Measurements from ENCODE around the gene EIF1AD.
A peak's percentile ranks its signal among the peaks of the same experiment; 100 is the strongest.
"Not testable (repeated sequence)": the region's sequence is repeated elsewhere in the genome, so short reads cannot be mapped to it uniquely, and the experiment has no call there.

EIF1AD gene, protein sequence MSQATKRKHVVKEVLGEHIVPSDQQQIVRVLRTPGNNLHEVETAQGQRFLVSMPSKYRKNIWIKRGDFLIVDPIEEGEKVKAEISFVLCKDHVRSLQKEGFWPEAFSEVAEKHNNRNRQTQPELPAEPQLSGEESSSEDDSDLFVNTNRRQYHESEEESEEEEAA

DNA sequence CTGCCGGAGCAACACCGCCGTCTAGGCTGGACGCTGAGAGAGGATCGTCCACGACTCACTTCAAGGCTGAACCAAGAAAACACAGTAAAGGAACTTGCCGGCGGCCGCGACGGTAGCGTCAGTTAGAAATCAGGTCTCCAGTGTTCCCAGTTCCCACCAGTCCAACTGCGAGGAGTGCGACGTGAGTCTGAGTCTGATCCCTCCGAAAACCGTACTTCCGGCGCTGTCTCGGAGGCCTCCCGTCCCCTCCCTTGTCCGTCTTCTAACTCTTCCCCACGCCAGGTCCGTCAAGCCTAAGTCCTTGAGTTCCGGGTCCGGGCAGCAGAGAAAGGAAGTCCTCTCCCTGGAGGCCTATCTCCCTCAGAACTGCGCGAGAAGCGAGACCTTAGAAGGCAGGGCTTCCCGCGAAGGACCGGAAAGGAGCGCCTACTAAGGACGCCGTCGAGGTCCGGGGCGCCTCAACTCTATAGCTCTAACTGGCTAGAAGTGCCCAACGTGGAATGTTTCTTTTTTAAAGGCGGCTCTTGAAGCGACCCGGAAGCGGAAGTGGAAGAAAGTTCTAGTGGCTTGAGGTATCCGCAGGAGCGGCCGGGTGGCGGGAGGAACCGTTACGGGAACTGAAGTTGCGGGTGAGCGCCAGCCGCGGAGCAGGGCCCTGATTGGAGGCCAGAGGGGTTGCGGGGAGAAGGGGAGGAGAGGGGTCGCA is at the start of gene EIF1AD, which contains the start of gene BANF1:
EIF1AD (minus strand) TSS at position 216 of the 706 bp plus-strand sequence. CDS start 1,768 bp downstream, outside the sequence.
BANF1 (plus strand) TSS at position 562 of the 706 bp plus-strand sequence. CDS start 748 bp downstream, outside the sequence.
- DNase-seq (ENCODE audit: low spot score) = peak; percentile 89

DNA sequence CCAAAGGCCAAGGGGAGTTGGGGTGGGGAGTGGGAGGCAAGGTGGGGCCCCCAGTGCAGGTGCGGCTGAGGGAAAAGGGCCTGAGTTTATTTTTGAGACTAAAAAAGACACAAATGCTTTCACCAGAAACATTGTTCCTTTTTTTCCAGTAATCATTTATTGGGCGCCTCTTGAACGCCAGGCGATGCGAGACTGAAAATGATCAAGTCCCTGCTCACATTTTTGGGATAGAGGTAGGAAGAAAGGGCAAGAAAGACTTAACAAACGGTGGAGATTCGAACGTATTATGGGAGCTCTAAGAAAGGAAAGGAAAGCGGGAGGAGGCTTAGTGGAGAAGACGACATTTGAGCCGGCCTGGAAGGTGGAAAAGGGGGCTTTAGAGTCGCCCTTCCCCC is 49.4 kb upstream of the EIF1AD start:
- no peak for DNase-seq (ENCODE audit: low spot score)

DNA sequence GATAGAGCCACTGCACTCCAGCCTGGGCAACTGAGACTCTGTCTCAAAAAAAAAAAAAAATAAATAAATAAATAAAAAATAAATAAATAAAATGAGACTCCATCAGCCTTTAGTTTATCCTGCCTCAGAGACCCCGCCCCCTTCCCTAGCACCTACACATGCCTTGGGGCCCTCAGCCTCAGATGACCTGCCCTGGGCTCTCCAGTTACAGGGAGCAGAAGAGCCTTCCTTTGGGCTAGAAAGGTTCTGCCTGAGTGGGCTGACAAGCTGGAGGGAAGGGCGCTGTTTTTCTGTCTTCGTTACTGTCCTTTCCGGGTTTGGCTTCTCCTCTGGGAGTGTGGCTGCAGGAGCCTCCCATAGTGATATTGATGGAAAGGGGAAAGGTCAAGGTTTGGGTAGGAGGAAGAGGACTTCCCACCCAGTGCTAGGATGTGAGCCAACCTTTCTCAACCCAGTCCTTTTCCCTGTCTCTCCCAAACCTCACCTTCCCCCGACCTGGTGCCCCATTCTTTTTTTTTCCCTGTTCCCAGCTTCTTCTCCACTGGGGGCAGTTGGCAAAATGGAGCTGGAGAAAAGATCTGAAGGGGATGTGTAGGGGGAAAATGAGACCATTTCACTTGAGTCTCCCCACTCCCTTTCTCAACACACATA is 48.7 kb upstream of the EIF1AD start:
- DNase-seq (ENCODE audit: low spot score) = no peak

DNA sequence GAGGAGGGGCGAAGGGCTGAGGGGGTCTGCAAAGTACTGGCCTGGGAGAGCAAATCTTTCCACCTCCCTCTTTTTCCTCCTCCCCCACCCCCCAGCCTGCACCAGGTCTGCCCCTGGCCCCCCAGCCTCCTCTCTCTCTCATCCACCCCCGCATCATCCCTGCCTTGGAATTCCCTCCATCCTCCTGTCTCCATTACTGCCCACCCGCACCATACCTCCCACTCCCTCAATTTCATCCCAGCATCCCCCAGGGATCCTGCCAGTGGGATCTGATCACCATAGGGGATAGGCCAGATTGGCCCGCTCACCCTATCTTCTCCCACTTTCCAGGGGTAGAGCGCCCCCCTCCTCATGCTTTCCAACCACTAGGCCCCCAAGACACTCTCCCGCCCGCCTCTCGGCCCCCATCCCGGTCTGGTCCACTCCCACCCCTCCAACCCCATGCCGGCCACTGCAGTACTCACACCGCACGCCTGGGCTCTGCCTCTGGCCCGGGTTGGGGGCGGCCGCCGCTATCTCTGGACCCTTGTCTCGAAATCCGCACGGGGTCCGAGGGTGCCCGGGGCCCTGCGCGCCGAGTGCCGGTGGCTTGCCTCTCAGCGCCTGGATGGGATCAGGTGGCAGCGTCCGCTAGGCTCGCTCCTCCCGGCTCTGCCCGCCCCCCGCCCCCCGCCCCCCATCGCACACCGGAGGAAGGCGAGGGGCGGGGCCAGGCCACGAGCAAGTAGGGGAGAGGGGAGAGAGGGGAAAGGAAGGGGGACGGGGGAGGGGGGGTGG is 46.8 kb upstream of the EIF1AD start, which contains the start of gene GAL3ST3:
GAL3ST3 (minus strand) TSS at position 615 of the 777 bp plus-strand sequence. CDS start 3,746 bp downstream, outside the sequence.
- DNase-seq (ENCODE audit: low spot score) = no peak

DNA sequence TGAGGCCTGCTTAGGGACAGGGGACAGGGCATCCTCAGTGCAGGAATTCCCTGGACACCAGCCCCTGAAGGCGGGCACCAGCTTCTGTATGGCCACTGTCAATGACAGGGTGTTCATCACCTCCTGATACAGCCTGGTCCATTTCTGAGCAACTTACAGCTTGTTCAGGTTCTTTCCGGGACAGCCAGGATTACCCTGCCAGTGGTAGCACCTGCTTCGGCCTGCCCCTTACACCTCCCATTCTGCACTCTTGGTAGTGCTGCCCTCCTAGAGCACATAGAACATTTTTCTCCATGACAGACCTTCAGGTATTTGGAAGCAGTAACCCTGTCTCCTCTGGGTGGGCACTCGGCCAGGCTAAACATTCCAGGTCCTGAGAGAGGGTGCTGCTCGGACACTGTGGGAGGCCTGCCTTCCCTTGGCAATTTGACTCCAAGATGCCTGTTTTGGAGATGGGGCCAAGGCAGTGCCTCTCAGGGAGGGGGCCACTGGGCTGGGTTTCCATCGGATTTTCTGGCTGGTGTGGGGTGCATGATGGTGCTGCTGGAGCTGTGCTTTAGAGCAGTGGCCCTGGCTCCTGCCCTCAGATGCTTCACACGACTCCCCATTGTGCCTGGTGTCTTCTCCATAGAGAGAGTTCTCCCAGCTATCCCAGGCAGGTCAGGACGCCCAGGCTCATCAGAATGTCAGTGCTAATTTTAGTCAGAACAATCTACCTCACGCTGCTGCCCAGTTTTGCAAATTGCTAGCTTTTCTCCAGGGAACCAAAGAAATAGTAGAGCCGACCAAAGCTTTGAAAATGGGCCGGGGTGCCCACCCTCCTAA is 45.8 kb upstream of the EIF1AD start:
- no peak for DNase-seq (ENCODE audit: low spot score)

DNA sequence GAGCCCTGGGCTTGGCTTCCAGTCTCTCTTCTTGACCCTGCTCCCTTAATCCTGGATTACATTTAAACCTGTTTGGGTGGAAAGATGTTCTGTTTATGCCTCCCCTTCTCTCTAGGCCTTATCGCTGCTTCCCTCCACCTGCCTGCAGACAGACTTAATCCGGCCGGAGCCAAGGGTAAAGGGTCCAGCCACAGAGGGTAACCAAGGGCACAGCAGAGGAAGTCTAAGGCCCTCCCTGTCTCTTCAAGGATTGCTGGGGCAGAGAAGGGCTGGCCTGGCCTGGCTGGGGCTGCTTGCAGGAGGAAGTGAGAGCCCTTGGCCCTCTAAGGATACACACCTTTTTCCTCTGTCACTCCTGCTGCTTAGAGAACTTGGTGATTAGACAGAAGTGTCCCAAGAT is 44.9 kb upstream of the EIF1AD start:
- DNase-seq (ENCODE audit: low spot score) = no peak

DNA sequence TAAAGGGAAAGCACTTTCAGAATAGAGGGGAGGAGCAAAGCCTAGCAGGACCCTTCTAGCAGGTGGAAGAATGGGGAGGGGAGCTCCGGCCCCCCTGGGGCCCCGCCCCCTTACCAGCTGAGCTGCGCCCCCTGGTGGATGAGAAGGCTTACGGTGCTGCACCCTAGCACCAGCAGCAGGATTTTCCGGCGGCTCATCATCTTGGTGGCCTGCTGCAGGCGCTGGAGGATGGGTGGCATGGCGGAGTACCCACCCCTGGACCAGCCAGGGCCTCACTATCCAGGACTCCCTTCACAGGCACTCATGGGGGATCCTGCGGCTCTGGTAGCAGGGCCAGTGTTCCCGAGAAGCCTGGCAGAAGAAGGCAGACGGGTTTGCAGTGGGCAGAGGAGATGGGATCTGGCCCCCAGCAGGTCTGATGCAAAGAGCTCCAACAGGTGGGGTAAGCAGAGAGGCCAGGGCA is 43.3 kb upstream of the EIF1AD start:
- peak; percentile 93 for DNase-seq (ENCODE audit: low spot score)

DNA sequence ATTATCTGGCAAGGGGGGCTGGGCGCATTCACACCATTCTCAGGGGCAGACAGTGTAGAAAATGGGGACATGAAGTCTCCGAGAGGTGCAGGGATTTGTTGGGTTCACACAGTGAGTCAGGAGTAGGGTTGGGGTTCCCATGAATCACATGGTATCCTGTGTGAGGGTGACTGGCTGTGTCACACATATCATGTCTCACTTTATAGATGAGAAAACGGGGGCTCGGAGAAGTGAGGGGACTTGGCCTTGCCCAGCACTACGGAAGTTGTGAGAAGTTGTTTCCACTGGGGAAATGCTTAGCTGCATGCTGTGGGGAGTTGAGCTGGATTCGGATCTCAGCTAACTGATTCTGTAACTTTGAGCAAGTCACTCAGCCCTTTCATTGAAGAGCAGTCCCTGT is 42.8 kb upstream of the EIF1AD start:
- no peak for DNase-seq (ENCODE audit: low spot score)

DNA sequence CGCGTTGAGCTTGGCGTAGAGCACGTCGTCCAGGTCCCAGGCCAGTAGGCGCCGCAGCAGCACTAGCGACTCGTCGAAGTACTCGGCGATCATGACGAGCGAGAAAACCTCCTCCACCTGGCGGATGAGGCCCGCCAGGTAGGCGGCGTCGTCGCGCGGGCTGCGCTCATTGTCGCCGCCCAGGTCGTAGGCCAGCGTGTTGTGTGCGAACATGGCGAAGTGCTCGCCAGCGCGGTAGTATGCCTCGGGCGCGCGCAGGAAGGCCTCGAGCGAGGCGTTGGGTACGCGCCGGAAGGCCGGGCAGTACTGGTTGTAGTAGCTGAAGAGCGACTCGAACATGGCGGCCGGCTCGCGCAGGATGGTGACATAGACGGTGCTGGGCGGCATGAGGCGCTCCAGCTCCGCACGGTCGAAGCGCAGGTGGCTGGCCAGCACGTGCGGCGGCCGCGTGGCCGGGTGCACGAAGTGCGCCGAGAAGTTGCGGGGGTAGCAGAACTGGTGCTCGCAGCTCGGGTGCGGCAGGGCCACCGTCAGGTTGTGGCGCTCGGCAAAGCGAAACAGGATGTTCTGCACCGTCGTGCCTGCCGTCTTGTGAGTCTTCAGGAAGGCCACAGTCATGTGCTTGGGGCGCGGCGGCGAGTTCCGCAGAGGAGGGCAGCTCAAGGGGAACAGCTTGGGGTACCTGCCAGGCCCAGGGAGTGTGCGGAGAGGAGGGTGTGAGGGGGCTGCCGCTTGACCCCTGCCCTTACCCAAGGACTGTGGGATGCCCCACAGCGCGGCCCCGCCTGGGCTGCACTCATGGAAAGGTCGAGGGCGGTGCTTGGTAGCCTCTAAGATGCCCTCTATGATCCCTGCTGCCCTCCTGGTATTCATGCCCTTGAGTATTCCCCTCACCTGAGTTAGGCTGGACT is 41.3 kb upstream of the EIF1AD start:
- DNase-seq (ENCODE audit: low spot score) = no peak

DNA sequence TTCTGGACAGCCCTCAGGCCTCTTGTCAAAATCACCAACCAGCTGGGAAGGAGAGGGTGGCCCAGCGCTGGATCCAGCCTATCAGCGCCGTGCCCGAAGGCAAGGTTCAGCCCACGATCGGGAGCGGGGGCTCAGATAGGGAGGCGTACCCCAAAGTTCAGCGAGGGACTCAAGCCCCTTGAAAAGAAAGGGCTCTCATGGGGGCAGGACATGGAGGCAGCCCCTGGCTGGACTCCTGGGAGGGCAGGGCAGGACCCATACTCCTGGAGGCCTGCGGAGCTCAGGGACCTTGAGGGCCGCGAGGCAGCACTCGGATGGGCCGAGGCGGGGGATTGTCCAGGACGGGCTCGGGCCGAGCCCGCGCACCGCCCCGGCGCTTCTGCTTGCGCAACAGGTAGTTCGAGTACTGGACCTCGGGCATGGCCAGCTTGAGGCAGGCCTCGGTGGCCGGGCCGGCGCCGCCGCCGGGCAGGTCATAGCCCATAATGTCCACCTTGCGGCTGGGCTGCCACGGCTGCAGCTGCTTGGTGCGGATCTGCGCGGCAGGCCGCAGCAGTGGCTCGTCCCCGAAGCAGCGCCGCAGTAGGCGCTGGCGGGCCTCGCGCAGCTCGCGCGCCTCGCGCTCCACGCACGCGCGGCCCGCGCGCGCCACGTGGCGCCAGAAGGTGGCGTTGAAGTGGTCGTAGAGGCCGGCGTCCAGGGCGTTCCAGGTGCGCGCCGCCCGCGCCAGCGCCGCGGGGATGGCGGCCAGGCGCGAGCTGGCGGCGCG is 40.5 kb upstream of the EIF1AD start:
- no peak for DNase-seq (ENCODE audit: low spot score)

DNA sequence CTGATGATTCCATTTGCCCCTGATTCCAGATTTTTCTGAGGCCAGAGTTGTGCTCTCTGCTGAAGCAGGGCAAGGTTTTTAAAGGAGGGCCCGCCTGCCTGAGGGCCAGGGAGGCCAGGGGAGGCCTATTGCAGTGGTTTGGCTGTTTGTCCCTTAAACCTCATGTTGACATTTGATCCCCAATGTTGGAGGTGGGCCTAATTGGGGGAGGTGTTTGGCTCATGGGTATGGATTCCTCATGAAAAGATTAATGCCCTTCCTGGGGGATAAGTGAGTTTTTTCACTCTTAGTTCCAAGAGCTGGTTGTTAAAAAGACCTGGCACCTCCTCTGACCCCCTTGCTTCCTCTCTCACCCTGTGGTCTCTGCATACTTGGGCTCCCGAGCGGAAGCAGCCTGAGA is 37.8 kb upstream of the EIF1AD start:
- no peak for DNase-seq (ENCODE audit: low spot score)

DNA sequence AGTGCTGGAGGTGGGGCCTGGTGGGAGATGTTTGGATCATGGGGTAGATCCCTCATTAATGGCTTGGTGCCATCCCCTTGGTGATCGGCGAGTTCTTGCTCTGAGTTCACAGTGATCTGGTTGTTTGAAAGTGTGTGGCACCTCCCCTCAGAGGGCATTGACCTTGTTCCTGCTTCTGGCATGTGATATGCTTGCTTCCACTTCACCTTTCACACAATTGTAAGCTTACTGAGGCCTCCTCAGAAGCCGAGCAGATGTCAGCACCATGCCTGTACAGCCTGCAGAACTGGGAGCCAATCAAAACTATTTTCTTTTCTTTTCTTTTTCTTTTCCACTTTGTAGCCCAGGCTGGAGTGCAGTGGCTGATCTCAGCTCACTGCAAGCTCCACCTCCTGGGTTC is 35.4 kb upstream of the EIF1AD start:
- no peak for DNase-seq (ENCODE audit: low spot score)

DNA sequence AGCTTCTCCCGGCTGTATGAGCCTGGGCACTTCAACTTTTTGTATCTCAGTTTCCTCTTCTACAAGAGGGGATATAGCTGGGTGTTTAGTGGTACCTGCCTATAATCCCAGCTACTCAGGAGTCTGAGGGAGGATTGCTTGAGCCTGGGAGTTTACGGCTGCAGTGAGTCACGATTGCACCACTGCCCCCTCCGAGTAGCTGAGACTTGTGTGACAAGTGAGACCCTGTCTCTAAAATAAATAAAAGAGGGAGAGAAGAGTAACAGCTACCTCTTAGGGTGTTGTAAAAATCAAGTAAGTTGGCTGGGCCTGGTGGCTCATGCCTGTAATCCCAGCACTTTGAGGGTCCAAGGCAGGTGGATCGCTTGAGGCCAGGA is 34.4 kb upstream of the EIF1AD start:
- DNase-seq (ENCODE audit: low spot score) = no peak

DNA sequence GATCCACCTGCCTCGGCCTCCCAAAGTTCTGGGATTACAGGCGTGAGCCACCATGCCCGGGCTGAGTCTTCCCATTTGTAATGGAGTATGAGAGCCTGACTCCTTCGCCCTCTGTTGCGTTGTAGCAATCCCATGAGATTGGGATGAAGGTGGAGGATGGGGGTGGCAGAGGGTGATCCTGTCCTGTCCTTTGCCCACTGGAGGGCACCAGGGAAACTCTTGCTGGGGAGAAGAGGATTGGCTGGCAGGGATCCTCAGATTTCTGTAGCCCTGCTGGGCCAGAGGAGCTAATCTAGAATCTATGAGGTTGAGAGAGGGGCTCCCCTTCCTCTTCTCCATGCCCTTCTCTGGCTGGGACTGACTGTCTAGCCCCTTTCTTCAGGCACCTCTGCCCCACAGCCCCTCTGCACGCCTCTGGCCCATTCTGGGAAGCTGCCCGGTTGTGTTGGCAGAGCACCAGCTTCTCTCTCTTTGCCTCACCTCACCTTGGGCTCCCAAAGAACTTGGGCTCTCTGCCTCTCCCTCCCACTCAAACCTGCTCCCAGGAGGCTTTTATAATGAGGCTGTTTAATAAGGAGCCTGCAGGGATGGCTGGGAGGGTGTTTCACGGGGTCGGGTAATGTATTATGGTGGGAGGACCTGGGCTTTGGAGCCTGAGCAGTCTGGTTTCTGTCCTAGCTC is 33.8 kb upstream of the EIF1AD start:
- no peak for DNase-seq (ENCODE audit: low spot score)

DNA sequence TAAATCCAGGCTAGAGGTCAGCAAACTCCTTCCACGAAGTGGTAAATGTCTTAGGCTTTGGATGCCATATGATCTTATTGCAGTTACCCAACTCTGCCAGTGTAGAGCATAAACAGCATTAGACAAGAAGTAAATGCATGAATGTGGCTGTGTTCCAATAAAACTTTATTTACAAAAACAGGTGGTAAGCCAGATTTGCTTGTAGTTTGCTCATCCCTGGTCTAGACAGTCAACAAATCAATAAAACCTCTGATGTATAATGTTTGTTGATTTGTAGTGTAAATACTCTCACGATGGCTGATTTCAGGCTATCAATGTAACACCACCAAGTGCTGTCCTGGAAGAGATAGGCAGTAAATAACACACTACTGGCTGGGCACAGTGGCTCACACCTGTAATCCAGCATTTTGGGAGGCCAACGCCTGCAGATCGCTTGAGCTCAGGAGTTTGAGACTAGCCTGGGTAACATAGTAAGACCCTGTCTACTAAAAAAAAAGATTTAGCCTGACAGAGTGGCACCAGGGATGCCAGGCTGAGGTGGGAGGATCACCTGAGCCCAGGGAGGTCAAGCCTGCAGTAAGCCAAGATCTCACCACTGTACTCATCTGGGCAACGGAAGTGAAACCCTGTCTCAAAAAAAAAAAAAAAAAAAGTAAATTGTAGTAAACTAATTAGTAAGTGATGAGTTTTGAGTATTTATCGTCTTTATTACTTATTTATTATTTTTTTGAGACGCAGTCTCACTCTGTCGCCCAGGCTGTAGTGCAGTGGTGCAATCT is 31.2 kb upstream of the EIF1AD start:
- no peak for DNase-seq (ENCODE audit: low spot score)

DNA sequence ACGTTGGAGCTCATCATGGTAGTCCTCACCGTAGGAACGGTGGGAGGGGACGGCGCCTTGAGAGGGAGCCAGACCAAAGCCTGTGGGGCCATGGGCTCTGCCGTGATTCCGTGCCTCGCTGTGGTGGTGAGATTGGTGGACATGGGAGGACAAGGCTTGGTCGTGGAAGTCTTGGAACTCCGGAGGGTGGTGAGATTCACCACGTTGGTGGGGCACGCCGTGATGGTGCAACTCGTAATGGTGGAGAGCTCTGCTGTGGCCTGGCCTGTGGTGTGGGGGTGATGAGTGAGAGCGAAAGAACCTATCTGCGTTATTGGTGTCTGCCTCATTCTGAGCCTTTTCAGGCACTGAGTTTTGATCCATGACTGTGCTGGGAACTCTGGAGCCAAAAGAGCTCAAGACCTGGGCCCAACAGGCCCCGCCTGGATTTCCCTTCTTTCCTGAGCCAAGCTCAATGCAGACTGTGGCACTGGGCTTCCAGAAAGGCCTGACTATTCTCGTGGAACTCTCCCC is 24.1 kb upstream of the EIF1AD start, which contains the start of gene CATSPER1:
CATSPER1 (minus strand) TSS at position 463 of the 513 bp plus-strand sequence; CDS start at position 363, 100 bp downstream.
- DNase-seq (ENCODE audit: low spot score) = no peak

DNA sequence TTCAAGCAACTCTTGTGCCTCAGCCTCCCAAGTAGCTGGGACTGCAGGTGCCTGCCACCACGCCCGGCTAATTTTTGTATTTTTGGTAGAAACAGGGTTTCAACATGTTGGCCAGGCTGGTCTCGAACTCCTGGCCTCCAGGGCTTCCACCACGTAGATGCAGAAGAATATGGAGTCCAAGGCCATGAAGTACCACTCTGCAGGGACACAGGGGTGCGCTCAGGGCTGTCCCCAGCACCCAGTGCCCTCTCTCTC is 21.2 kb upstream of the EIF1AD start:
- DNase-seq (ENCODE audit: low spot score) = not testable (repeated sequence)
